ENCODE results near the gene LMAN2.

The LMAN2 gene

GRCh38 chr5:177334155-177334551 is 17.3 kb downstream of the LMAN2 start:
- Histone ChIP-seq H3K9me3 (ENCODE audit: low read length) (no peaks in the 10 kb centered on the region), H3K4me3 (ENCODE audit: low read depth, low read length, poor library complexity, severe bottlenecking) (no peak overlapping the region), H3K36me3 (ENCODE audit: insufficient read depth, low read length) (peaks cover 85% of the 10 kb centered on the region), H3K4me1 (ENCODE audit: insufficient read depth, low read length, severe bottlenecking) (no peaks in the 10 kb centered on the region), H4K20me1 (ENCODE audit: insufficient read depth, low read length) (no peaks in the 10 kb centered on the region), H3K9me2 (ENCODE audit: low read depth, low read length) (no peaks in the 10 kb centered on the region), H2AFZ (ENCODE audit: low read length) (no peak overlapping the region), H3K4me2 (ENCODE audit: low read length) (no peak overlapping the region), H3K9ac (ENCODE audit: low read length) (no peak overlapping the region), H3F3A (ENCODE audit: insufficient read depth, low read length) (no peaks in the 10 kb centered on the region), H3K79me2 (ENCODE audit: insufficient read depth, low read length) (0 out of 2 replicates have a peak, but pooled peaks cover under 1% of the 10 kb centered on the region), H3K27ac (ENCODE audit: low read depth, low read length, poor library complexity, severe bottlenecking) (no peak overlapping the region), H3K27me3 (ENCODE audit: insufficient read depth, low read length) (no peaks in the 10 kb centered on the region)
- TF ChIP-seq EZH2 (IDR thresholded peaks at IDR 0.05; ENCODE audit: borderline replicate concordance, low read length) = no peak
- no peak for TF ChIP-seq CTCF (IDR thresholded peaks at IDR 0.05; ENCODE audit: low read length)

- no peaks in the 10 kb centered on the region for H4K20me1 ChIP-seq (ENCODE audit: insufficient read depth, low read length)
- no peaks in the 10 kb centered on the region for H3F3A ChIP-seq (ENCODE audit: insufficient read depth, low read length)
- no peaks in the 10 kb centered on the region for H3K79me2 ChIP-seq (ENCODE audit: insufficient read depth, low read length)
- peaks cover 79% of the 10 kb centered on the region for H3K36me3 ChIP-seq (ENCODE audit: insufficient read depth, low read length)
- H3K9me2 ChIP-seq (ENCODE audit: low read depth, low read length) = no peaks in the 10 kb centered on the region
- H3K9me3 ChIP-seq (ENCODE audit: low read length) = no peaks in the 10 kb centered on the region
- no peak overlapping the region for H3K4me2 ChIP-seq (ENCODE audit: low read length)
- TF ChIP-seq EZH2 (IDR thresholded peaks at IDR 0.05; ENCODE audit: borderline replicate concordance, low read length) = no peak
- TF ChIP-seq CTCF (IDR thresholded peaks at IDR 0.05; ENCODE audit: low read length) = no peak
- H3K27ac ChIP-seq (ENCODE audit: low read depth, low read length, poor library complexity, severe bottlenecking) = no peak overlapping the region
- no peak overlapping the region for H2AFZ ChIP-seq (ENCODE audit: low read length)
- no peak overlapping the region for H3K4me3 ChIP-seq (ENCODE audit: low read depth, low read length, poor library complexity, severe bottlenecking)
- H3K27me3 ChIP-seq (ENCODE audit: insufficient read depth, low read length) = no peaks in the 10 kb centered on the region
- no peaks in the 10 kb centered on the region for H3K4me1 ChIP-seq (ENCODE audit: insufficient read depth, low read length, severe bottlenecking)
- H3K9ac ChIP-seq (ENCODE audit: low read length) = no peak overlapping the region
These were observed 17.9 kb downstream of the LMAN2 start for GRCh38 chr5:177333420-177334154.

- Histone ChIP-seq H3K4me1 (ENCODE audit: insufficient read depth, low read length, severe bottlenecking) (no peaks in the 10 kb centered on the region), H3F3A (ENCODE audit: insufficient read depth, low read length) (no peaks in the 10 kb centered on the region), H3K27ac (ENCODE audit: low read depth, low read length, poor library complexity, severe bottlenecking) (no peak overlapping the region), H2AFZ (ENCODE audit: low read length) (no peak overlapping the region), H3K9me3 (ENCODE audit: low read length) (no peaks in the 10 kb centered on the region), H3K9ac (ENCODE audit: low read length) (no peak overlapping the region), H3K79me2 (ENCODE audit: insufficient read depth, low read length) (no peaks in the 10 kb centered on the region), H4K20me1 (ENCODE audit: insufficient read depth, low read length) (no peaks in the 10 kb centered on the region), H3K27me3 (ENCODE audit: insufficient read depth, low read length) (no peaks in the 10 kb centered on the region), H3K36me3 (ENCODE audit: insufficient read depth, low read length) (peaks cover 72% of the 10 kb centered on the region), H3K4me2 (ENCODE audit: low read length) (no peak overlapping the region), H3K4me3 (ENCODE audit: low read depth, low read length, poor library complexity, severe bottlenecking) (no peak overlapping the region), H3K9me2 (ENCODE audit: low read depth, low read length) (no peaks in the 10 kb centered on the region)
- TF ChIP-seq CTCF (IDR thresholded peaks at IDR 0.05; ENCODE audit: low read length) (no peak), EZH2 (IDR thresholded peaks at IDR 0.05; ENCODE audit: borderline replicate concordance, low read length) (no peak)
These were observed 18.6 kb downstream of the LMAN2 start for GRCh38 chr5:177332896-177333260.
